NCI-H187 treated with DMSO at 0.1 percent for 48 hours (cell line): Measurements from ENCODE around the gene ST8SIA5.

Experiments
- DNase-seq: peaks from one replicate; lab custom pipeline; 2025; lab: John Stamatoyannopoulos, UW

The ST8SIA5 gene

DNA sequence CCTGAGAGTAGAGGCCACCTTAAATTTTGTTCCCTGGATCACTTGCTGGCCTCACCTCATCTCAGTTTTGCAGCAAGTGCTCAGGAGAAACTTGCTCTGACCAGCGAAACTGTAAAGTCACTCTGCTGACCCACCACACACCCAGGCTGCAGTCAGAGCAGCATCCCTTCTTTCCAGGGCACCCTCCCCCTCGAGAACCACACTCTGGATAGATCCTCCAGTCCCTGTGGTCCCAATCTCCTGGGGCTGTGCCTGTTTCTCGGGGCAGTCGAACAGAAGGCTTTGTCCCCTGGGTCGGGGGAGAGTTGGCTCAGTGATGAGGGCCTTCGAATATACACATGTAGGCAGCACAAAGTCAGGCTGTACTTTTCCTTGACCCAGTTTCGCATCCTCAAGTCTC lies 18.4 kb downstream of the ST8SIA5 start:
- DNase-seq: no peak

DNA sequence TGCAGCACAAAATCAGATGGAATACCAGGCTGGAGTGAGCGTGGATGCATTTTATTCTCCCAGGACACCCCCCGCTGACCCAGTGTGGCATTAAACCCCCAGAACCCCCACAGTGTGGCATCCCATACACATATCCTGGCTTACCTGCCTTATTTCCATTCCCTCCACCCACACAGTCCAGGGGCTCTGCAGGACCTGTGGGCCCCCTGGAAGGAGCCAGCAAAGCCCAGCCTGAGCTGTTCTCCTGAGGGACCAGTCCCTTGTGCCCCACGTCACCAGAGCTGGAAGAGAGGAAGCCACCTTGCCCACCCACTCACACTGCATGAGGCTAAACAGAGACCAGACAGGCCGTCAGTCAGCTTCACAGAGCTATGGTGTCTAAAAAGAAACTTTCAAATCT lies 20.1 kb downstream of the ST8SIA5 start:
- DNase-seq: no peak

DNA sequence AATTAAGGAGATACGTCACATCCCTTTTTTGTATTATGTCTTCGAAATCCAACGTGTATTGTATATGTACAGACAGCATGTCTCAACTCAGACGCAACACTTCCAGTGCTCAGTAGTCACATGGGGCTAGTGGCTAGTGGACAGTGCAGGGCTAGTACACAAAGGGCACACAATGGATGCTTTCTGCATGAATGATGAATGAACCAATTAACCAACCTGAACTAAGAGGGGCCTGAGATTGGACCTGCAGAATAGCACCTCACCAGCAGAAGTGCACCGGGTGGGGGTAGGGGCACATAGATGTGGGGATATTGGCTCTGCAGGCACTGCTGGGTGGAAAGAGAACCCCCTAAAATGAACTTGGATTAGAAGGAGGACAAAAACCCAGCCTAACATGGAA lies 20.7 kb downstream of the ST8SIA5 start:
- DNase-seq: no peak

DNA sequence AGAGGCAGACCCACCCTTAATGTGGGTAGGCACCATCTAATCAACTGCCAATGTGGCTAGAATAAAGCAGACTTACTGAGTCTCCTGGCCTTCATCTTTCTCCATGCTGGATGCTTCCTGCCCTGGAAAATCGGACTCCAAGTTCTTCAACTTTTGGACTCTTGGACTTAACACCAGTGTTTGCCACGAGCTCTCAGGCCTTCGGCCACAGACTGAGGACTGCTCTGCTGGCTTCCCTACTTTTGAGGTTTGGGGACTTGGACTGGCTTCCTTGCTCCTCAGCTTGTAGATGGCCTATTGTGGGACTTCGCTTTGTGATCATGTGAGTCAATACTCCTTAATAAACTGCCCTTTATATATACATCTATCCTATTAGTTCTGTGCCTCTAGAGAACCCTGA lies 21.9 kb downstream of the ST8SIA5 start:
- no peak for DNase-seq

DNA sequence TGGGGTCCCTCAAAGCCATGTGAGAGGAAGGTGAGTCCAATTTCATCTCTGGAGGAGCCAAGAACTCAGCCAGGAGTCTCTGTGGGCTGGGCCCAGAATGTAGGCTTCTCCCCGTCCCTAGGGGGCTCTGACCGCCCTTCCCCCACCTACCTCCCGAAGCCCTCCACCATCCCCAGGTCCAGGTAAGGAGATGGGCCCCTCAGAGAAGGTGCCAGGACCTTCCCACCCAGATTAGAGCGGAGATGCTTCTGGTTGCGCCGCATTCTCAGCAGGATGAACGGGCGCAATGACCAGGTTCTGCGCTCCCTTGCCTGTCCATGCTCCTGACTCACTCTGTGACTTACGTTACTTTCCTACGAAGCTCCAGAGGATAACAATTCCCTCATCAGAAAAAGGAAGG lies 23.0 kb downstream of the ST8SIA5 start:
- DNase-seq: no peak

DNA sequence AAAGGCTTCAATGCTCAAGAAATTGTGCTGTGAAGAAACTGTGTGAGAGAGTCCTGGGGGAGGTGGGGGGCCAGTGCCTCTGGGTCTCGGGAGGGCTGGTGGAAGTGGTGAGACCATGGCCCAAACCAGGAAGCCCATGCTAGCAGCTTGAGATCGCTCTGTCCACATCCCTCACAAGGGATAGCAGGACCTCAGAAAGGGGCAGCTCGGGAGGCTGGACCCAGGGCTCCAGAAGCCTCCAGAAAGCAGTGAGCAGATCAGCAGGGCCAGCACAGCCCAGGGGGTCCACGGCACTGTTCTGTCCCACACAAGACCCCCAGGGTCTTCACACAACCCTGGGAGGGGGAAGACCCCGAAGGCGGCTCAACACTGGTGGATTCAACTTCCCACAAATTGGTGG lies 24.1 kb downstream of the ST8SIA5 start:
- DNase-seq: no peak

DNA sequence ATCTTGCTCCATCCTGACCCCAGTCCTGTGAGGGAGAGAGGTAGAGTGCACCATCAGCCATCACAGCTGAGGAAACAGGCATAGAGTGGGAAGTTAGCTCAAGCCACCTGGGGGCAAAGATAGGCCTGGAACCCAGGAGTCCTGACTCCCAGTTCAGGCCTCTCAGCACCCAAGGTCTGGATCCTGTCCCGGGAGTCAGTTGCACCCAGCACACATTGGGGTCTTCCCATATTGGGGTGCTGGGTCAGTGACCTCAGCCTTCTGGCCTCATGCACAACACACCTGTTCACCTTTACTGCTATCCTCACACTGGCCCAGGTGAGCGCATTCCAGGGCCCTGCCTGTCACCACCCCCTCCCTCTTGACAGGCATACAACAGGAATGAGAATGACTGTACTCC lies 24.7 kb downstream of the ST8SIA5 start:
- no peak for DNase-seq

DNA sequence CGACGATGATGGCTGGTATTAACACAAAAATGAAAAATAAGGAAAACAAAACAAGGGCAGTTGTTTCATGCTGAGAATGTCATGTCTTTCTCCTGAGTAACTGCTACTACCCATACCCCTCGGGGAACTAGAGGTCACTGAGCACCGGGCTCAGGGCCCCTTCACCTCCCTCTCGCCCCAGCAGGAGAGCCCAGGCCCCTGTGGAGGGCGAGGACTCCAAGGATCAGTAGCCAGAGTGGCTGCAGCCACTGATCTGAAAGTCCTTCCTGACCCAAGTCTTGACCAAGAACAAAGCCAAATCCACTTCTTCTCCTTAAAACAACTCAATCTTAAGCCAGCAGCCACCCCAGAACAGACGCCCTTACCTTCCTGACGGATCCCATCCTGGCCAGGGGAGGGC lies 25.5 kb downstream of the ST8SIA5 start:
- DNase-seq: no peak

DNA sequence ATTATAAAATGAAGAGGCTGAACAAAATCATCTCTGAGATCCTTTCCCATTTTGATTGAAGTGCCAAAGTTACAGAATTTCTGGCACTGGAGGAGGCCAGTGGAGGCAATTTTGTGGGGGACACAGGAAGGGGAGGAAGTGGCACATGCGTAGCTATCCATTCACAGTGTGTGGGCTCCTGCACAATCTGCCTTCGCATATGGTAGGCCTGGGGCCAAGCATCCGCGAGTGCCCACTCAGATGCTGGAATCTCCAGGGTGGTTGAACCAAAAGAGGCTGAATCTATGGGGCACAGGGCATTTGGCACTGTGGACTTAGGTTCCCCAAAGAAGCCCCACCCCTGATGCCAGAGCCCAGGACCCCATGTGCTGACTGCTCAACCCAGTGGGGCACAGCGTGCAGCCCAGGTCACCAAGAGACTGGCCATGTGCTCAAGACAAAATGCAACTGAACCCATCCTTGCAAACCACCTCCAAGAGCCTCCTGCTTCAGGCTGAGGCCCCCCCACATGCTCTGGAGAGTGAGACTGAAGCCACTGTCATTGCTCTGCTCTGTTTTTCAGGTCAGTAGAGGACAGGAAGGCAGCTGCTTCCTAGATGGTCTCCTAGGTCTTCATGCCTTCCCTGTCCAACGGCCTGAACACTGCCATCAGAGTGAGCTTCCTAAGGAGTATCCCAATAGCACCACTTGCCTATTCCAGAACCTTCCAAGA lies 28.5 kb downstream of the ST8SIA5 start:
- DNase-seq: no peak

DNA sequence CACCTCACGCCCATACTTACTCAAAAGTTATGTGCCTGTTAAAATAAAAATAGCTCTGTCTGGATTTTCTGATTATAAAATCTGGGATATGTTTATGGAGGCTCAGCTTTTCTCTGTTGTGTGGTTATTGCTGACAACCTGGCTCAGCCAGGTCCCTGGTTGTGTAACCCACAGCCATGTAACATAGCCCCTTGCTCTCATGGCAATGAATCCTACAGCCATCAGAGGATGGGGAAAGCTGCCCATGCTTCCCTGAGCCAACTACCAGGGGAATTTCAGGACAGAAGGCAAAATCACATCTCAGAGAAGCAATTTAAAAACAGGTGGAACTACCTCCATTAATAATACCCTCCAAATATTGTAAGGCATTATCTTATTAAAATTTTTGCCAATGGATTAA lies 29.7 kb downstream of the ST8SIA5 start:
- no peak for DNase-seq

DNA sequence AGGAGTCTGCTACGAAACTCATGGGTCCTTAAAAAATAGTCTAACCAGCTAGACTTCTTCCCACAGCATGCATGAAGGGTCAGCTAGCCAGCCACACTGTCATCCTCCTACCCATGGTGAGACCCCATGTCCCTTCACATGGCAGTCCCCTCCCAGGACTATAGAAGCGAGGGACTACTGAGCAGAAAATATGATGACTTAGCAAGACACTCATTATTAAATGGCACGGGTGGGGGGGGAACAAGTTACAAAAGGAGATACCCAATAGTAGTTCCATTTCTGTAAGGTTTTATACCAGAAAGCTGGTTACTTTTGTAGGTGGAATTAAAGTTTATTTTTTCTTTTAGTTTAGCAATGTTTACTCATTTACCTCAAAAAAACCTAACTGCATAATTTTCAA lies 31.5 kb downstream of the ST8SIA5 start:
- no peak for DNase-seq

DNA sequence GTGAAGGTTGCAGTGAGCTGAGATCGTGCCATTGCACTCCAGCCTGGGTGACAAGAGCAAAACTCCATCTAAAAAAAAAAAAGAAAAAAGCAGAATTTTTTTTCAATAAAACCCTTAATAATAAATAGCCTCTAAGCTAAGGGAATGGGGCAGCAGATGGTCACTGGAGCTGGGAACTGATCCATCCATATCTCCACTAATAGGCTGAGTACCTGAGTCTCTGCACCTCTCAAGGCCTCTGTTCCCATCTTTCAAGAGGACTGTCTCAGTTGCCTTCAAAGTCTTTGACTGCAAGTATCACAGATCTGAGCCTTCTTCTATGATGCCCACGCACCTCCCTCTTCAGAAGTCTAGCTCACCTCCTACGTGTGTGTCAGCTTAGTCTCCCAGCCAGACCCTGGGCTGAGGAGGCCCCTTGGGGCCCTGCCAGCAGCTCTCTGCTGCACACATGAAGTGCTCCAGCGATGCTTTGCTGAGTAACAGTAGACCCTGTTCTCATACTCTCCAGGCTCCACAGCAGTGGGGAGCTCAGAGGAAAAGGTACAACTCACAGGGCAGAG lies 32.9 kb downstream of the ST8SIA5 start:
- DNase-seq: no peak

DNA sequence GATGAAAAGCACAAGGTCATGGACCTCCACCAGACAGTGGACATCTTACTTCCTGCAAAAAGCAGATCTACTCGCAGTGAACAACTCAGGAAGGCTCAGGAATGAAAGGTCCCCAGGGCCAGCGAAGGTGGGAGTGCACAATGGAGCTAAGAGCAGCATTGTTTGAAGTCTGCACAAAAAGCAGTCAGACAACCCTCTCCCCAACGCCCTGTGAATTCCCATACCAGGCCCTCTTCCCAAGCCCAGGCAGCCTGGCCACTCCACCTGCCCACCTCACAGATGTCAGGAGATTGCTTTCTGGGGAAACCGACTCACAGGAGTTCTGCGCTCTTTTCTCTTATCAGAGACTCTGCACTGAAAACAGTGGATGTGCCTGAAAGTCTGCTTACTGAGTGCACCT lies 34.8 kb downstream of the ST8SIA5 start:
- DNase-seq: no peak

DNA sequence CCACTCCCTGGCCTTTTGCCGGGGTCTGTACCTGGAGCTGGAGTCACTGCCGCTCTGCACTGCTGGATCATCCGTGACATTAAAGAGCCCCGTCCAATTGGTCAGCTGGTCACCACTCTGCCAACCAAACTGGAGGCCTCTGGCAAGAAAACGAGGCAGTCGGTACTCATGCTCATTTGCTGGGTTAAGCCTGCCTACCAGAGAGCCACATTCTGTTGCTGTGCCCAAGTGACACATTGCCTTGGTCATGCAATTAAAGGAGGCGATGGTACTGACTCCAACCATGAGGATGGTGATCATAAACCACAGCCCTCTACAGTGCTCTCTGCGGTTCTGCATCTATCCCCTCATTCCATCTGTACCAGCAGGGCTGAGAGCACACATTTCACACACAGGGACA lies 35.5 kb downstream of the ST8SIA5 start:
- no peak for DNase-seq

DNA sequence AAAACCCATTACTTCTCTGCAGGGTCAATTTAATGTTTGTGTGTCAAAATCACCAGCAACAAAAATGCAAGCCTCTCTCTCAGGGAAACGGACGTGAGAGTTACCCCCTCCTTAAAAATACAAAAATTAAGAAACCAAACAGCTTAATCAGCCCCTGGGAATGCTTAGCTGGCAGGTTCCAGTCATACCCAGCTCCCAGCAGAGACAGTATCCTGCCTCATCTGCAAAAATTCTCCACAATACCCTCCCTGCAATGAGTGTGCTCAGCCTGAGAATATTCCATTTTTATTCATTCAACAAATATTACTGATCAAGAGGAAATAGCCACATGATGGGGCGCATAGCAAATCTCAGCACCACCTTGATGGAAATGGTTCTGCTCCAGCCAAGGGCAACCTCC lies 36.3 kb downstream of the ST8SIA5 start:
- DNase-seq: no peak

DNA sequence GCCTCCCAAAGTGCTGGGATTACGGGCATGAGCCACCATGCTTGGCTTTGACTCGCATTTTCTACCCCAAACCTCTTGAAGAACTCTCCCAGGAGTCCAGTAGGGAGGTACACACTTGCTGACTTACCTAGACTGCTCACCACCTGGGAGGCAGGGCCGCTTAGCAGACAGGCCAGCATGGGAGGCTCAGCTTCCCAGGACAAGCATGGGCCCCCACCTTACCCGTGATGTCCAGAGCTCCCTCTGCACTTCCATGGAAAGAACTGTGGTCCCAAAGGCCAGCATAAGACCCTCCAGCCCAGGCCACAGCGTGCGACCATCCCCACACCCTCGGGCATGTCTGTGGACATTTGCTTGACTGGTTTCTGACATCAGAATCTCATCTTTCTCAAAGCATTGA lies 36.8 kb downstream of the ST8SIA5 start:
- no peak for DNase-seq

DNA sequence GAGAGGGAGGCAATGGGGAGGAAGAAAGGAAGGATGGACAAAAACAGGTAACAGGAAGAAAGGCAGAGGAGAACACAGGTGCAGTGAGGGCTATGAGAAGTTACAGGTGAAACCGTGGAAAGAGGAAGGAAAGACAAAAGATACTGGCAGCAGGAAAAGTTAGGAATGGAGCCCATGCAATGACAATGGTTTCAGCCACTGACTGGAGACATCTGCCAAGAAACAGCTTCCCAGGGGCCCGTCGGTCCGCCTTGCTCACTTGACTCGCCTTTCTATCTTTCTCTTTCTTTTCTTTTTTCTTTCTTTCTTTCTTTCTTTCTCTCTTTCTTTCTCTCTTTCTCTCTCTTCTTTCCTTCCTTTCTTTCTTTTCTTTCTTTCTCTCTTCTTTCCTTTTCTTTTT lies 37.5 kb downstream of the ST8SIA5 start:
- no peak for DNase-seq

DNA sequence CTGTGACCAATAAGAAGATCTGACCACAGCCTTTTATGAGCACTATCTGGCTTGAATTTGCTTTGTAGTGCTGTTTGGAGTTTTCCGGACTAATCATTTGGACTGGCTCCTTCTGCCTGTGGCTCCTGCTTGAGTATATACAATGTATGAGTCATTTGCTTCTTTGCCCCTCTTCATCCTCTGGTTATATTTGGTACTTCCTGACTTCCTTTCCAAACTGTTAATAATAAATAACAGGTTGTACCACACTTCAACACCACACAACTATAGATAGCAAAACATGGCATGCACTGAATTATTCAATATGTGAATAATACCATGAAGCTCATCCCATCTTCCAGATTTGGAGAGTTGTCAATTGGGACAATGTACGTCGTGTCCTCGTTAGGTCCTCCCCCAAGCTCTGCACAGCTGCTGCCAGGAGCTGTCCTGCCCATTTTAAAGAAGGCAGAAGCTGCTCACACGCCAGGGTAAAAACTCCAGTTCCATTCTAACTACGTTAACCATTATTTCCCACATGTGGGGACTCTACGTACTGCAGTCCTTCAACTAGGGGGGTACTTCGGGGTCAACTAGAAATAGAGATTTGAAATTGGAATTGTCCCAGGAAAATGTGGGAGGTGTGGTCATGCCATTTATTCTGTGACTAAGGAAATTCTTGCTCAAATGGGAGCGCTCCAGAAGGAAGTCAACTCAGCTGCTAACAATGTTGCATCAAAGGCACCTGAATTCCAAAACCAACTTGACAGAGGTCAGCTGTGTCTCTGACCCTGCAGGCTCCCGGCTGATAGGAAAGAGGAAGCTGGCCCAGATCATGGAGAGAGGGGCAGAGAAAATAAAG lies 38.1 kb downstream of the ST8SIA5 start:
- no peak for DNase-seq

DNA sequence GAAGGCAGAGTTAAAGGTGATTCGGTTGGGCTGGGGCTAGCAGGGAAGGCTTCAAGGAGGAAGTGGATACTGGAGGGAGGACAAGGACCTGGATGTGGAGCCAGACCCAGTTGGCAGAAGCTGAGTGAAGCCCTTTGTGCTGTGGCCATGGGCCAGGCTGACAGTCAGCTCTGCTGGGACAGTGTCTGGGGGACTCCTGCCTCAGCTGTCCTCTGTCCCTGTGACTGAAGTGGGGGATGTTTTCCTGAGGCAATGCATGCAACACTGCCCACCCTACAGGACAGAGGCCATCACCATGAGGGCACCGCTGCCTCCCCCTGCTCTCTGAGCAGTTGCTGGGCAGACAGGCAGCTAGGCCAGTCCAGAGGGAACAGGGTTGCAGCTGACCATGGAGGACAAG lies 40.0 kb downstream of the ST8SIA5 start:
- DNase-seq: no peak

DNA sequence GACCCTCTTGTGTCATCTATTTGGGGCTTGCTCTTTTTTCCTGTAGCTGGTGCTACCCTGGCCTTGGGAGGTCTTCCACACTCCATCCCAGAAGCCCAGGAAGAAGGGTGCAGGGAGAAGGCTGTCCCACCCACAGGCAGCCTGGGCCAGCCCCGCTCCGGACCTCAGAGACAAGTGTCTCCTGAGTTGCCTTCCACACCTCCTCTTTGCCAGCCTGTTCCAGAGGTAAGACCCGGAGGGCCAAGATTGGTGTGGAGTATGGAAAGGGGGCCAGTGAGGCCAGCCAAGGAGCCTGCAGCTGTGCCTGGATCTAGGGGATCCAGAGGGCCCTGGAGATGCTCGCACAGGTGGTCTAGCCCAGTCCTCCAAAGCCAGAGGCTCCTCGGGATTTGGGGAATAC lies 40.5 kb downstream of the ST8SIA5 start:
- no peak for DNase-seq

DNA sequence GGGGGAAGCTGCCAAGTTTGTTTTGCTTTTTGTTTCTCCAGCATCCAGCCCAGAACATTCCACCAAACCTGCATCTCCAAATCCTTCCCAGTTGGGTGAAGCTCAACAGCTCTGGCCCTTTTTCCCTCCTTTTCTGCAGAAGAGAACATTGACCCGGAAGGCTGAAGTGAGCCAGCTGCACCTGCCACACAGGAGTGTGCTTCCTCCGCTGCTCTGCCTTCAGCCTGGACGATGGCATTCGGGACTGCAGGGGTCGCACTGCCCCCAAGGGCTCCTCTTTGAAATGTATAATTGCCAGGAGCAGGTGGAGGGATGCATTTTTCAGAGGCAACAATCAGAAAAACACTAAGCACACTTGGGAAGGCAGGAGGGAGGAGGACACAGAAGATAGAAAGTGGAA lies 41.8 kb downstream of the ST8SIA5 start:
- no peak for DNase-seq

DNA sequence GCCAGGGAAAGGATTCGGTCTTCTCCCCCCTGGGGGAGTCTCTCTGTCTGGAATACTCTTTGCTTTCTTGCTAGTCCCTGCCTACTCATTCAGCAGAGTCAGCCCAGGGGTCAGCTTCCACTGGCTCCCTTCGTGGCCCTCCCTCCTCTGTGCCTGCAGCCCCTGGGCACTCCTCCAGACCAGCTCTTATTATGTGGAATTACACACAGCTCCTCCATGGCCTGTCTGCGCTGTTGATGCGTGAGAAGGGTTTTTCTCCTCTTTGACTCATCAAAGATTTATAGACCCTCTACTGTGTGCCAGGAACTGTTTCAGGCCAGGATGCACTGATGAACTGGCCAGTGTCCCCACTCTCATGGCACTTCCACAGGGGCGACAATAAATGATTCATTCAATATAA lies 44.4 kb downstream of the ST8SIA5 start:
- no peak for DNase-seq

DNA sequence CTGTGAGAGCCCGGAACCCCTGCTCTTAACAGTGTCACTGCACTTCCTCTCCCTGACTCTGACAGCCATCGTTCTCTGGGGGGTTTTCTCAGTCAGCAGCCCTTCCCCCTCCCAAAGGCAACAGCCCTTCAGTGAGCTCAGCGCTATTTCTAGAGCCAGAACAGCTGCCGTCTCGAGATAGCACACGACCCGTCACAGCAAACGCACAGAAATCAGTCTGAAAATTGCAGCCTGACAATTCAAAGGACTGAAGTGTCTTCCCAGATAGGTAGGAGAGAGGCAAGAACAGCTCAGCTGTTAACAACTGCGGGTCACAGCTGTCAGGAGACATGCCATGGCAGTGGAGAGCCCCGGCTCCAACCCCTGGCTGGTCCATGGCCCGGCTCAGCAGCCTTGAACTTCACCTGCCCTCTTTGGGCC lies 45.4 kb downstream of the ST8SIA5 start:
- no peak for DNase-seq
